ENCODE measurements around the gene LRRN3.
A peak's percentile ranks its signal among the peaks of the same experiment; 100 is the strongest.

Gene LRRN3

DNA sequence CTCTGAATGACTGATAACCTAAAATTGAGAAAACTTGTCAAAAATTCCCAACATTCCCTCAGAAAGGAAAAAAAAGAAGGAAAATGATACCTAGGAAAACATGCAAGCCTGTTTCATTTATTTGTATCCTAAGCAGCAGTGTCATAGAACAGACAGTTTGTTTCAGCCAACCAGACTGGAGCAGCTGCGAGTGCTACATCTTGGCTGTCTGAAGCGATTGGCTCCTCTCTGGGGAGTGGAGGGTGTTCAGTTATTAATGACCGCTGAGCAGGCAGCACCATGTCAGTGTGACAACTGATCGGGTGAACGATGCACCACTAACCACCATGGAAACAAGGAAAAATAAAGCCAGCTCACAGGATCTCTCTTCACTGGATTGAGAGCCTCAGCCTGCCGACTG lies at the start of gene LRRN3:
LRRN3 (plus strand) TSS at position 282 of the 400 bp plus-strand sequence. CDS start 31,646 bp downstream, outside the sequence.
- DNase-seq (ENCODE audit: low read depth, low spot score) = peak; percentile 22

DNA sequence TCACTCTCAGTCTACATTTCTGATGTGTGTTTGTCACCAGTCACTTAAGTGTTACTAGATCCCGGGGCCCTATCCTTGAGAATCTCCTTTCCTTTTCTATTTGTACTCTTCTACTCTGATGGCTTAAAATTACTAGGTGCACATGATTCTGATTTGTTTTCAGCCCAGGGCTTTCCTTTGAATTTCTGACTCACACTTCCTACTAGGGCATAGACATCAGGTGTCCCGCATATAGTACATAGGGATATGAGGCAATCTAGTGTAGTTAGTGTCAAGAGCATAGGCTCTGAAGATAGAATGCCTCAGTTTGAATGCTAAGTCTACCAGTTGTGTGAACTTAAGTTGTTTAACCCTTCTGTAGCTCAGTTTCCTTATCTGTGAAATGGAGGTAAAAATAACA lies 49.4 kb upstream of the LRRN3 start:
- DNase-seq (ENCODE audit: low read depth, low spot score) = no peak

DNA sequence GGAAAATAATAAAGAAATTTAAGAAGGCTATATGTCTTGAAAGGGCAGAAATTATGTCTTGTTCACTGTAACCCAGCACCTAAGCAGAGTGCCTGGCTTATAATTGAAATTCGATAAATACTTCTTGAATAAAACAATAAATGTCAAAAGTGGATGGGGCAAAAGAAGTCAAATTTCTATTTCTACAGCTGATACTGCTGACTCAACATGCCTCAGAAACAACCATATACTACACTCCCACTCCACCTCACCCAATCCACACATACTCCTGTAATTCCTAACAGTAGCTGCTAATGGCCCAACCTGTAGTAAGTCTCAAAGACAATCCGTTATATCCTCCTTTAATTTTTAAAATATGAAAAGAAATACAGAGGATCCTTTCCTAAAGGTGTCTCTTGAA lies 48.1 kb upstream of the LRRN3 start:
- no peak for DNase-seq (ENCODE audit: low read depth, low spot score)

DNA sequence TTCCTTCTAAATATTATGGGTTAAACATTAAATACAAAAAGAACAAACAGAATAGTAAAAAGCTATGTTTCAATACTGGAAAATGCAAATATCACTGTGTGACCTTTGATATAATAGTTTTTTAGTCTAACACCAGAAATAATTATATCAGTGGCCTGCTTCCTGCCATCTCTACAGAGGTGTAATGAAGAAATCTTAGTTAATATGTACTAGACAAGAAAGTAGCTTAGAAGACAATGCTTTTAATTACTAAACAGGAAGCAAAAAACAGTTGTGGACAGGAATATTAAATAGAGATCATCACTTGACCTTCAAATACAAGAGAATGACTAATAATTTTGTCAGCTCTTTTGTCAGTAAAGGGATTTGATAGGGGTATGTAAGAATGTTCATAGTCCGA lies 47.4 kb upstream of the LRRN3 start:
- DNase-seq (ENCODE audit: low read depth, low spot score) = no peak

DNA sequence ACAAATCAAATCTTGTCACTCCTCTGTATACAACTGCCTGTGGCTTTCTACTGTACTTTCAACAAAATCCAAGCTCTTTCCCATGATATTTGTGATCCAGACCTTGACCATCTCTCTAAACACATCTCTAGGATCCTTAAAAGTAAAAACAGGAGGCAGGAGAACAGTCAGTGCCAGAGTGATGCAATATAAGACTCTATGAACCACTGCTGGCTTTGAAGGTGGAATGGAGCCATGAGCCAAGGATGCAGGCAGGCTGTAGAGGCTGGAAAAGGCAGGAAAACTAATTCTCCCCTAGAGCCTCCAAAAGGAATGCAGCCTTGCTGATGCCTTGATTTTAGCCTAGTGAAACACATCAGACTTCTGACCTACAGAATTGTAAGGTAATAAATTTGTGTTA lies 45.5 kb upstream of the LRRN3 start:
- DNase-seq (ENCODE audit: low read depth, low spot score) = no peak

DNA sequence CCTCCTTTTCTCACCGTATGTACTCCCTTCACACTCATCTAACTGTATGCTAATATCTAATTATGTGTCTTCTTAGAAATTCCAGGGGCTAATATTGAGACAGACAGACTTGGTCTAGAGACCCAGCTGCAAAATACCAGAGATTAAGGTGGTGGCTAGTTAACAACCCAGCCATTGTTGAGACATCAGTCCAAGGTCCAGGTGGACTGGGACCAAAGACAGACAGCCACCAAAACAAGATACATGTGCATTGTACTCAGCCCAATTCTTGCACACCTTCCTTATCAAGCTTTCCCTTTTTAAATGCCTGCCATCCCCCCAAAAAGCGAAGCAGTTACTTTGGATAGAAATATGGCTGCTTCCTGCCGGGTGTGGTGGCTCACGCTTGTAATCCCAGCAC lies 43.3 kb upstream of the LRRN3 start:
- DNase-seq (ENCODE audit: low read depth, low spot score) = no peak

DNA sequence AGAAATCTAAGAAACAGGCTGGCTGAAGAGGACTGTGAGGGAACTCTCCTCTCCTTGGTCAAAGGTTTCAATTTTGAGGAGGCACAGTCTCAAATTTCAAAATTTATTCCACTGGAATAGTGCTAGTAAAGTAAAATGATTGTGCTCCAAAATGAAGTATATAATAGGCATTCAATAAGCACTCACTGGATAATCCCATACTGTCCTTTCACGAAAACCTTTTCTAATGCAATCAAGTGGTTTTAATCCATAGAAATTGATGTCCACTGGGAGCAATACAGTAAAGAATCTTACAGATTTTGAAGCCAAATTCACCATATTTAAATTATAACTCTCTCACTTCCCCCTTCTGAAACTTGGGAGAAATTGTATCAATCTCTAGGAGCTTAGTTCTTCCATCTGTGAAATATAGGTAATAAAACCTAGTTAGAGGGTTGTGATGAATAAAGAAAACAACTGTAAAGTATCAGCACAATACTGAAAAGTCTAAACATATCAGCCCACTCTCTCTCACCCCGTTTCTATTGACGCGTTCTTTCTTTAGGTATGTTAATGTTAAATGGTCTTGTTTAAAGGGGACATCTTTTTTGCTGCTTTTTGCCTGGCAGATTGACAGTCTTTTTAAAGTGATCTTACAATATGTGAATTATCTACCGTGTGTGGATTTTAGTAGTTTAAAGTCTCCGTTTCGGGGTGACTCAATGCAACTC lies 40.8 kb upstream of the LRRN3 start:
- DNase-seq (ENCODE audit: low read depth, low spot score) = no peak

DNA sequence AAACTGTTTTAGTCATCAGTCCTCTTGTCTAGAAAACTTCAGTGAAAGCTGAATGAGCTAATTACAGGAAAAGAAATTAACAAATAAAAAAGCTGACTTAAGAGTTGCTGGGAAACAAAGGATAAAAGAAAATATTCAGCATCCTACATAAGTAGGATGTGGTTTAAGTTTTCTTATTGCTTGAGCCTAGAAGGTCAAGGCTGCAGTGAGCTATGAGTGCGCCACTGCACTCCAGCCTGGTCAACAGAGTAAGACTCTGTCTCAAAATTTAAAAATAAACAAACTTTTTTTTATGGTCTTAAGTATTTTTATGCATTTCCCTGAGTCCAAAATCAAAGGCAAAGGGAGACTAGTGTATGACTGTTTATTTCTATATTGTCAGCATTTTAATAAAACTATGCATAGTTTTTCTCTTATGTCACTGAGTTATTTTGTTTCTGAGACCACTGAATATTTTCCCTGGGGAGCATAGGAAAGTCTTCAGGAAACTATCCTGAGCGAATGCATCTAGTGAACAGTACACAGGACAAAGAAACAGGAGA lies 40.0 kb upstream of the LRRN3 start:
- no peak for DNase-seq (ENCODE audit: low read depth, low spot score)

DNA sequence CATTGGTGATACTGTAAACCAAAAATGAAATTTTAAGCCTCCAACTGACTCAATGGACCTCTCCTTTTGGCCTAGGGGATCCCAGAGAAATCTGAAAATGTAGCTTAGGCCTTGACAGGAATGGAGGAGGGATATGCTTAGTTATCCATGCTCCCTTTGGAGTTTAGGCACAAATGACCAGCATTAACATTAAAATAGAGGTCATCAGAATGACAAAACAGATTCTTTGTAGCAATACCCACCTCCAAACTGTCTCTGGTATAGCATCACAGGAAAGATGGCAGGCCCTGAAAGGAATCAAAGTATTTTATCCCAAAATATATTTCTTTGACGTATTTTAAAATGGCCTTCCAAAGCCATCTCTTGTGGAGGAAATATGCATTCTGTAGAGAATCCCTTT lies 39.1 kb upstream of the LRRN3 start:
- peak; percentile 21 for DNase-seq (ENCODE audit: low read depth, low spot score)

DNA sequence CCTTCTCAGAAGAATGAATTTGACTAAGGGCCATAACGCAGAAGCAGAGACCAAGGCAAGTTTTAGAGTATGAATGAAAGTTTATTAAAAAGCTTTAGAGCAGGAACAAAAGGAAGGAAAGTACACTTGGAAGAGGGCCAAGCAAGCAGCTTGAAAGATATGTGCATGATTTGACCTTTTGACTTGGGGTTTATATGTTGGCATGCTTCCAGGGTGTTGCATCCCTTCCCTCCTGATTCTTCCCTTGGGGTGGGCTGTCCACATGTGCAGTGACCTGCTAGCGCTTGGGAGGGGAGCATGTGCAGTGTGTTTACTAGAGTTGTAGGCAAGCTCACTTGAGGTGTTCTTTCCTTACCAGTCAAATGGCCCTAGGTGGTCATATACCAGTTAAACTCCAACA lies 37.9 kb upstream of the LRRN3 start:
- no peak for DNase-seq (ENCODE audit: low read depth, low spot score)

DNA sequence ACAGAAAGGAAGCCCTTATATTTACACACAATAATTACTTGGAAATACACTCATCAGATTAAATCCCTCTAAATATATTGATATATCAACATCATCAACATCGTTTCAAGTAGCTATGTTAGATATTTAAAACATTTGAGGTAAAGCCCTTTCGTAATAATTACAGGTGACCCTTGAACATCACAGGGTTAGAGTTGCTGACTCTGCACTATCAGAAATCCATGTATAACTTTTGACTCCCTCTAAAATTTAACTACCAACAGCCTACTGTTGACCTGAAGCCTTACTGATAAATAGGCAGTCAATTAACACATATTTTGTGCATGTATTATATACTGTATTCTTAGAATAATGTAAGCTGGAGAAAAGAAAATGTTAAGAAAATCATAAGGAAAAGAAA lies 34.6 kb upstream of the LRRN3 start:
- DNase-seq (ENCODE audit: low read depth, low spot score) = no peak

DNA sequence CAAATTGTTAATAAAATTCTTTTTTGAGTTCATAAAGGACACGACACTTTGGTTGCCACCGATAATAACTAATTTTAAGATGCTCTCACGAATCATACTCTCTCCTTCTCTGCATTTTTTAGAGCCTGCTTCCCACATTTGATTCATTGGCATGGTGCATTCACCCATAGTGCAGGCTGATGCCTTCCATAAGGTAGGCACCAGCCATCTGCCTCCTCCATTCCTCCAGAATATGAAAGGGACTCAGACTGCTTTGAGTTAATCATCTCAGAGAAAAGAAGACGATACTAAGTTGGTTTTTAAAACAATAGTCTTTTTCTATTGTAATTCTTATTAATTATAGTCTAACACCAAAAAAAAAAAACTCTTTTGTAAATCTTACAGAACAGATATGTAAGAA lies 33.9 kb upstream of the LRRN3 start:
- DNase-seq (ENCODE audit: low read depth, low spot score) = no peak

DNA sequence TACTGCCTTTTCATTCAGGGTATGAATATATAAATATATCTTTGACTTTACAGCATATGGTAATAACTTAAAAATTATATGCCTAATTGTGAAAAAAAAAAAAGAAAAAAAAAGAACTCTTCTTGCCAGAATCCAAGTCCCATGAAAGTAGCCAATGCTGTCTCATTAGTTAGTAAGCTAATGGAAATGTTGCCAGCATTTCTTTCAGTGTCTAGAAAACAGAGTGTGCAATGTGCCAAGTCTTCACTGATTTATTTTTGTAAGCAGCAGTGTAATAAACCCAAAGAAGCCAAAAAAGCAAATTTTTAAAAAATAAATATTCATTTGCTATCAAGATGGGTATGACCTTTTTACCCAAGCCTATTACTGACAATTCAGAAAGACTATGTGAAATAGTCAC lies 31.1 kb upstream of the LRRN3 start:
- no peak for DNase-seq (ENCODE audit: low read depth, low spot score)

DNA sequence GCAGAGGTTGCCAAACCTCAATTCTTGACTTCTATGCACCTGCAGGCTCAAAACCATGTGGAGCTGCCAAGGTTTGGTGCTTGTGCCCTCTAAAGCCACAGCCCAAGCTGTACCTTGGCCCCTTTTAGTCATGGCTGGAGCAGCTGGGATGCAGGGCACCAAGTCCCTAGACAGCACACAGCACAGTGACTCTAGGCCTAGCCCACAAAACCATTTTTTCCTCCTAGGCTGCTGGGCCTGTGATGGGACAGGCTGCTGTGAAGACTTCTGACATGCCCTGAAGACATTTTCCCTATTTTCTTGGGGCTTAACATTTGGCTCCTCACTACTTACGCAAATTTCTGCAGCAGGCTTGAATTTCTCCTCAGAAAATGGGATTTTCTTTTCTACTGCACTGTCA lies 27.8 kb upstream of the LRRN3 start:
- no peak for DNase-seq (ENCODE audit: low read depth, low spot score)

DNA sequence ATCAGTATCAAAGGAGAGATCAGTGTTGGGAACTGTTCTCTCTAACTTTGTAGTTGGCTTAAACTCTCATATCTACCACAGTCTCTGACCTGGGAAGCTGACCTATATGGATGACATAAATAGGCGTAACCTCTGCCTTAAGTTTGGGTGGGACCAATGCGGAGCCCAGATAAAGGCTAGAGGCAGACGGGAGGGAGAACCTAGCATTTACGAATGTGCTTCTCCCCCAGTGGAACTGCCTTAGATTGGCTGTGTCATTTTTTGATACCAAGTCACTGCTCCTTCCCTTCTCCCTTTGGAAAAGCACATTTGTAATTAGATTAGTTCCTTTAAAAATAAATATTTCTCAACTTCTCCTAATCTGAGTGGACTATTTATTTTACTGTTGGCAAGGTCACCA lies 23.7 kb upstream of the LRRN3 start:
- DNase-seq (ENCODE audit: low read depth, low spot score) = no peak

DNA sequence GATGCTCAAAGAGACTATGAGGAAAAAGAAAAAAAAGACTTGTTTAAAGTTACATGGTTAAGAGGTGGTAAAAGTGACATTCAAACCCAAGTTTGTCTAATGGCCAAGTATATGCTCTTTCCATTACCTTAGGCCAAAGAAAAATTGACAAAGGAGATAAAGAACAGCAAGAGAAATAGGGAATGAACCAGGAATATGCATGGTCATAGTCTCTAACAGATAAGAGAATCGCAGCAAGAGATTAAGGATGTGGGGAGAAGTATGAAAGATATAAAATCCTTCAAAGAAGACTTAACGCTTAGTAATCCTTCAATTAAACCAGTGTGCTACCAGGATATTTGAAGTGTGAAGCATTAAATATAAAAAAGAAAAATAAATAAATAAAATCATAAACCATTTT lies 23.2 kb upstream of the LRRN3 start:
- no peak for DNase-seq (ENCODE audit: low read depth, low spot score)

DNA sequence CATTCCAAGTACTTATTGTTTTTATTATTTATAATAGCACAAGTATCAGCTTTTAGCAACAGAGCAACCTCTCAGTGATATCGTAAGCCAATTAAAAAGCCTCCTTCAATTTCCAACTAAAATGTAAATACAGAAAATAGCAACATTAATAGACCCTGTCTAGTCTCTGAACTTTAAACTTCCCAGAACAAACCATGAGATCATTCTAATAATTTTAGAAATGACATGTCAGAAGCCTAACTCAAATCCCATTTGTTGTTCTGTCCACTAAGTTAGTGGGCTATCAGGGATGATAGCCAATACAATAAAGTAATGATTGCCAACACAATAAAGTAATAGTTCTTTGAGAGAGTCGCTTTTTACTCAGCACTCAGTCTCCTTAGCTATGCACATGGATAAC lies 22.3 kb upstream of the LRRN3 start:
- DNase-seq (ENCODE audit: low read depth, low spot score) = no peak

DNA sequence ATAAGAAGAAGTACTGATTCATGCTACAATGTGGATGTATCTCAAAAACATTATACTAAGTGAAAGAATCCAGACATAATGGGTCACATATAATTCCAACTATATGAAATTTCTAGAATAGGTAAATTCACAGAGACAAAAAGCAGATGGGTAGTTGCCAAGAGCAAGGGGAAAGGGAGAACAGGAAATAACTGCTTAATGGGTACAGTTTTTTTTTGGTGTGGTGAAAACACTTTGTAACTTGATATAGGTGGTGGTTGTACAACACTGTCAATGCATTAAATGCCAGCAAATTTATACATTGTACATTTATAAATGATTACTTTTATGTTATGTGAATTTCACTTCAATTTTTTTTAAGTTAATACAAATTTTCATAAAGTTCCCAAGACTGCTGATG lies 19.4 kb upstream of the LRRN3 start:
- DNase-seq (ENCODE audit: low read depth, low spot score) = no peak

DNA sequence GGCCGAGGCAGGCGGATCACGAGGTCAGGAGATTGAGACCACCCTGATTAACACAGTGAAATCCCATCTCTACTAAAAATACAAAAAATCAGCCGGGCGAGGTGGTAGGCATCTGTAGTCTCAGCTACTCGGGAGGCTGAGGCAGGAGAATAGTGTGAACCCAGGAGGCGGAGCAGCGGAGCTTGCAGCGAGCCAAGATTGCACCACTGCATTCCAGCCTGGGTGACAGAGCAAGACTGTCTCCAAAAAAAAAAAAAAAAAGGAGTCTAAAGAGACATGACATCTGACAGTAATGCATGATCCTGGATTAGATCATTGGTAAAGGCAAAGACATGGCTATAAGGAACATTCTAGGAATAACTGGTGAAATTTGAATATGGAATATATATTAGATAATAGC lies 18.3 kb upstream of the LRRN3 start:
- peak; percentile 45 for DNase-seq (ENCODE audit: low read depth, low spot score)

DNA sequence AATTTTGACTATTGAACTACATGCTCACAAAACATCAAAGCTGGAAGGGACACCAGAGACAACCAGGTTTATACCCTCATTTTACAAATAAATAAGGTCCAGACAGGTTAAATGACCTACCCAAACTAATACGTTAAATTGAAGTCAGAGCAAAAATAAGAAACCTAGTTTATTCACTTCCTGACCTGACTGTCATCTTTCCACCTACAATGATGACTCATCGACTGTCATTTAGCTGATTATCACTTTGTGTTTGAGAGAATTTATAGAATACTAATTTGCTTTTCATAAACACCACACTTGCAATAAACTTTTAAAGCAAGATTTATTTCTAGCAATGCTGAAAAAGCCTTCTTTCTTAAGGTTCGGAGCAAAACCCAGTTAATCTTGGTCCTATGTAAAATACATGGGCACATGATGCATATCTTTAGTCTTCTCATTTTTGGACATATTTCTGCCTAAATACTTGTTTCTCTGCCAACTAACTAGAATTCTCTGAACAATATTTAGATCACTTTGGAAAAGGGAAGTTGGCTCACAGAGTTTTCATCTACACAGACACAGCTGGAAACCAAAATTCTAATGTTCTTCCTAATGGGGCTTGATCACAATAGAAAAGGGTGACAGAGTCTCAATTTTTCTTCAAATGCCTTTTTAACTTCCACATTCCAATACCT lies 16.7 kb upstream of the LRRN3 start:
- no peak for DNase-seq (ENCODE audit: low read depth, low spot score)

DNA sequence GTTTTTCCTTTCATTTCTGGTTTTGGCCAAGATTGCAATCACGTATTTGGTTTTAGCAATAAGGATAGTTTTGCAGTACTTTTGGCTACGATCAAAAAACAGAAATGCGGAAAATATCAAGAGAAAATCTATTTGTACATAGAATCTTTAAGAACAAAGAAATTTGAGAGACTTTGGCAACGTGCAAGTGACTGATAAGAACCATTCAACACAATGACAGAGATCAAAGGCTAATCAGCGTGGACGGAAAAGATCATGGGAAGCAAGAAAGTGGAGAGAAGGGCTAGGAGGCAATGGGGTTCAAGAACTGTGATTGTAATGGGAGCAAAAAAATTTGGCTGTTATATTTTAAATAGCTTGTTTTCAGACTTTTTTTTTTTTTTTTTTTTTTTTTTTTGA lies 16.2 kb upstream of the LRRN3 start:
- DNase-seq (ENCODE audit: low read depth, low spot score) = no peak

DNA sequence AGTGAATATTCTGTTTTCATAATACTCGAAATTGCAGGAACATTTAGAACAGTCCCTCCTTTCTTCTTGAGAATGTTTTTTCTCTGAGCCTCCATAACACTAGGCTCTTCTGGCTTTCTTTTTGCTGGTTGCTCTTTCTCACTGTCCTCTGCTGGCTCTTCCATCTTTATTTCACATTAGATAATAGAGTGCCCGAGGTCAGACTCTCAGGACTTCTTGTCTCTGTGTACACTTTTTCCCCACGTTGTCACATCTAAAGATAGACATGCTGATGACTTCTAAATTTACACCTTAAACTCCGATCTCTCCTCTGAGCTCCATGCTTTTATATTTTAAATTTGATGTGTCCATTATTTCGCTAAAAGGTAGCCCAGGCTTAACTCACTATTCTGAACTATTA lies 15.4 kb upstream of the LRRN3 start:
- no peak for DNase-seq (ENCODE audit: low read depth, low spot score)

DNA sequence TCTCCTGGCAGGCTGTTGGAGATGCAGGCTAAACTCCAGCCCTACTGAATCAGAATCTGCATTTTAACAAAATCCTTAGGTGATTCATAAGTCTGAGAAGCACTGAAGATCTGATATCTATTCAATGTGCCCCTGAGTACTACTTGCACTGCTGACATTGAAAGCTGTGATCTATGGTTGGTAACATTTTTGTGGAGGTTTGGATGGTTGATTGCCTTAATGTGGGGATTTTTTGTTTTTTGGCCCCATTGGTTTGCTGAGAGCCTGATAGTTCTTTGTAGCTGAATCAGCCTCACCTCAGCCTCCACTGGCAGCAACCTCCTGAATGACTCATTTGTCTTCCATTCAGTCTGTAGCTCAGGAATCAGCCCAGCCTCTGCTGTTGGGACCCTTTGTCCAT lies 14.7 kb upstream of the LRRN3 start:
- DNase-seq (ENCODE audit: low read depth, low spot score) = no peak

All from ELF-1 (cell line).